HG03469 (cell line): Measurements from ENCODE around the gene GIPC3.

Source experiments
- ATAC-seq: cut with Tn5 transposase; IDR thresholded peaks from one replicate; pipeline ENCODE4 v1.9.1; 2021; ENCODE audit warnings: mild to moderate bottlenecking, moderate library complexity, moderate number of reproducible peaks; ENCODE audit not compliant: unreplicated experiment

Gene GIPC3

DNA sequence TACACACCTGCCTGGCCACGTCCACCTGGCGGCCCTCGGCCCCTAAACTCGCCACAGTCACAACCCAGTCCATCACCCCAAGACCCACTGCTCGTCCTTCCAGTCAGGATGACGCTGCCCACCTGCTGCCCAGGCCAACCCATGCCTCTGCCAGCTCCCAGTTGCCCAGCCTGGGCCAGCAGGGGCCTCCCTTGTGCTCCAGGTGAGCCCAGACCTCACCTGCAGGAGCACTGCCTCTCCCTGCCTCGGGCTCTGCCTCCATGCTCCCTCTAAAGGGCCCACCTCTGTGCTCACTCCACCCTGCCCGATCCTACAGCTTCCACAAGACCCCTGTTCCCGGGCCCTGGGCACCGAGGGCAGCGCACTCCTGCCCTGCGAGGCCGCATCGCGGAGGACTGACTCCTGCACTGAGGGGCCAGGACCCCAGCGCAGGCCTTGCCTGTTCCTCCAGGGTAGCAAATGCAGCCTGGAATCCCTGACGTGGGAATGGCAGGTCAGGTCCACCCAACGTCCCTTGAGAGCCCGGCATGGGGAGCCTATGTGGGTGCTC lies 49.3 kb downstream of the GIPC3 start:
- no peak for ATAC-seq

DNA sequence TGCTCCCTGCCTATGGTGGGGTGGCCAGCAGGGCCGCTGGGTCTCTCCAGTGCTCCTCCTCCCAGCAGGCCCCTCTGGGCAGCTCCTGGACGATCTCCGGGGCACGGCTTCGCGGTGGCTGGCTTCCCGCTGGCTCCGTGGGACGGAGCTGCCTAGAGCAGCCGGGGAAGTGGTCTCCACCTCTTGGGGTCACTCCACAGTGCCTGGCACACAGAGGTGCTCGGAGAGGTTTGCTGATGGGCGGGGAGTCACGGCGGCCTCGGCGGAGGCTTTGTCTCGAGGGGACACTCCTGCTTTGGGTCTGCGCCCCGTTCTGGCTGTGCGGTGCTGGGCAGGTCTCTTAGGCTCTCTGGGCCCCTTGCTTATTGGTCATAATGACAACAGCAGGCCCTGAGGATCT lies 51.2 kb downstream of the GIPC3 start:
- ATAC-seq, result no peak

- ATAC-seq, result no peak
These were observed 51.7 kb downstream of the GIPC3 start for GRCh38 chr19:3636962-3637361.

- no peak for ATAC-seq
These were observed 52.3 kb downstream of the GIPC3 start for GRCh38 chr19:3637621-3638020.

GRCh38 chr19:3638208-3639193 lies 53.2 kb downstream of the GIPC3 start:
- ATAC-seq, result no peak

DNA sequence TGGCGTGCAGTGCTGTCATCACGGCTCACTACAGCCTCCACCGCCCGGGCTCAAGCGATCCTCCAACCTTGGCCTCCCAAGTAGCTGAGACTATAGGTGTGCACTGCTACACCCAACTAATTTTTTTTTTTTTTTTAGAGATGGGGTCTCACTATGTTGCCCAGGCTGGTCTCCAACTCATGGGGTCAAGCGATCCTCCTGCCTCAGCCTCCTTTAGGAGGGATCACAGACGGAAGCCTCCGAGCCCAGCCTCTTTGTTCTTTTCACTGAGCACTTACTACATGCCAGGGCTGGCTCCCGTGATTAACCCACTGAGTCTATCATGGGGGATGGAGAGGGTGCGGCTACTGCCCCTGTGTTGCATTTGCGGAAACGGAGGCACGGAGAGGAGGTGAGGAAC lies 54.2 kb downstream of the GIPC3 start:
- no peak for ATAC-seq

DNA sequence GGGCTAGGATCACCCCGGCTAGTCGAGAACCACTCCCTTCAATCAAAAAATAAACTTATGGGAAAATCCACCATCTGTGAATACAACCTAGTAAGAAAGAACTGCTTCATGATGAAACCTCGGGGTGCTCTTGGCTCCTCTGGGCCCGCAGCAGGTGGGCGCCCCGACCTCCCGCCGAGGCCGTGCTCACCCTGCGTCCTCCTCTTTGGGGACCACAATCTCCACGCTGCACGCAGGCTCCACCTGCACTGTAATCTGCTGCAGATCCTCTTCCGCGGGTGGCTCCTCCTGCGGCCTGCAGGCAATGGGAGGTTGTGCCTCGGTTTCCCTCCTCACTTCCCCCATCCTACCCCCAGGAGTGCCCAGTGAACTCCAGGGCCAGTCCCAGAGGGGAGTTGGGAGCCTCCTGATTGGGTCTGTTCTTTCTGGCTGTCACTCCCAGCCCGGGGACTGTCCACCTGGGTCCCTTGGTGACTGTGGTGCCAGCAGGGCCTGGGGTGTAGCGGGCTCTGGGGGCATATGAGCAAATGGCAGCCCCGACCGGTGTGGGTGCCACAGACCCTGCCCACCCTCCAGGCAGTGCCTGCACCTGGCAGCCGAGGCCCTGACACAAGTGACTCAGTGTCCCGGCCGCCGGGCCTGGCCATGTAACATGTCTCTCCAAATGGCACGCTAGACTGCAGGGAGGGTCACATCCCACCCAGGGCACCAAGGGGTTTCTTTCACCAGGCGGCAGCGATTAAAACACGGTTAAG lies 56.4 kb downstream of the GIPC3 start:
- ATAC-seq, result no peak

DNA sequence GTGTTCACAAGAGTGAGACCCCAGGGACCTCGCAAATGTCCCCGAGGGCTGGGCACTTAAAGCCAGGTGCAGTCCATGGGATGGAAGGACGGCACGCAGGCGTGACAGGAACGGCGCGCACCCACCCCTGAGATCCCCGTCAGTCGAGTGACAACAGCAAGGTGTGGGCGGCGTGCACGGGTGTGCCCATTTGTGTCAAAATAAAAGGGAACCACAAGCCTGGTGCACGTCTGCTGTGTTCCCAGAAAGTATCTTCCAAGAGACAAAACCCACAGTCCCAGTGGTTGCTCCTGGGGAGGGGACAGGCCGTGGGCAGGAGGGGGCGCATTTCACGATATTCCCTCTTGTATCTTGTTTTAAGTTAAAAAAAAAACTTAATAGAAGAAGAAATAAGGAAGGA lies 57.0 kb downstream of the GIPC3 start:
- ATAC-seq, result no peak
